ENCODE measurements around the gene IL11RA.

IL11RA gene

DNA sequence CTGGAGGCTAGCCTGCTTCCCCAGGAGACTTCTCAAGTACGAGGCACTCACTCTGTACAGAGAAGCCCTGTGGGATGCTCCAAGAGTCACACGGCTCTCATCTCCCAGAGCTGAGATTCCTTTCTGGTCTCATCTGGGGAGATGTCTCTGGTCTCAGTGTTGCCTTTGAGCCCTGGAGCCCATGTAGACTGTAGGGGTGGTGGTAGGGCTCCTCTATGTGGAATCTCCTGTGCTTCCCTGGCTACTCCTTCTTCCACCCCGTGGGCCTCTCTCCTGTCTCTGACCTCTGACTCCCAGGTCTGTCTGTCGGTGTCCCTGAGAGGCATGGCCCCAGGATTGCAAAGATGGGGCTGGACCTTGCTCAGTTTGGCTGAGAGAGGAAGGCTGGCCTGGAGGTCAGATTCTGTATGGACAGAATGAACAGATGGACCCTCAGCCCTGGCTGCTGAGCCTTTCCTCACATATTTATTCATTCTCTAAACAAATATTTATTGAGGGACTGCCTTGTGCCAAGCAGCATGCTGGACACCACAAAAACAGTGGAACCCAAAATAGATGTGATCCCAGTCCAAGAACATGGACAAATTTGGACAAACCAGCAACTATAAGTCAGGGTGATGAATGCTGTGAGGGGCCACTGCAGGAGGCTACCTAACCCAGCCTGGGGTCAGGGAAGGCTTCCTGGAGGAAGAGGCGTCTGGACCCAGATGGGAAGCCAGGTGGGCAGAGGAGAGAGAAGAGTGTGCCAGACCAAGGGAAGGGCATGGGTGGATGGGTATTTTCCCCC, 36.5 kb downstream of the IL11RA start:
- DNase-seq, result no peak

DNA sequence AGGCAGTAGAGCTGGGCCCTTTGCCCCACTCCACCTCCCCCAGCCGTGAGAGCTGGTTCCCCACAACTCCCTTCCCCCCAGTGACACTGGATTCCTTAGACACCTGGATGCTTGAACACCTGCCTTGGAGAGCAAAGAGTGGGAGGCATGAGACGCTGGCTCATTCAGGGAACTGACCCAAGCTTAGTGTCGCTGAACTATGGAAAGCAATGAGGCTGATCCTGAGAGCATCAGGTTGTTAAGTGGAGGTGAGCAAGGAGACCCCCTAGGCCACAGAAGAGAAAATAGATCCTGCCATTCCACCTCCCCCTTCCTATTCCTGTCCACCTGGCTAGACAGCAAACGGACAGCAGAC, 37.1 kb downstream of the IL11RA start:
- no peak for DNase-seq

DNA sequence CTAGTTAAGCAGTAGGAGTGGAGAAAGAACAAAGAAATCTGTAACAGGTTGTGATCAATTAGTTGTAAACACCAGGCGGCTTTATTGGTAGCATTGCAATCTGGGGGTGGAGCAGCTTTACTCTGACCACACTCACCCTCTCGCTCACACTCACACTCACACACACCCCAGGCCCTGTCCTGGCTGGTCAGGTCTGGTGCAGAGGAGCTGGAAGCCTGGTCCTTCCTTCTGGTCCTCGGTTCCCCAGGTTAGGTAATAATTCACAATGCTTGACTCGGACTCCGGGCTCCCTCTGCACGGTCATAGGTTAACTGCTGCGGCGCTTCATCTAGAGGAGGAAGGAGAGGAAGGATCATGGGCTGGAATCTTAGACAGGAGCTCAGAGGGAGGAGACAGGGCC, 37.5 kb downstream of the IL11RA start:
- DNase-seq, result no peak

DNA sequence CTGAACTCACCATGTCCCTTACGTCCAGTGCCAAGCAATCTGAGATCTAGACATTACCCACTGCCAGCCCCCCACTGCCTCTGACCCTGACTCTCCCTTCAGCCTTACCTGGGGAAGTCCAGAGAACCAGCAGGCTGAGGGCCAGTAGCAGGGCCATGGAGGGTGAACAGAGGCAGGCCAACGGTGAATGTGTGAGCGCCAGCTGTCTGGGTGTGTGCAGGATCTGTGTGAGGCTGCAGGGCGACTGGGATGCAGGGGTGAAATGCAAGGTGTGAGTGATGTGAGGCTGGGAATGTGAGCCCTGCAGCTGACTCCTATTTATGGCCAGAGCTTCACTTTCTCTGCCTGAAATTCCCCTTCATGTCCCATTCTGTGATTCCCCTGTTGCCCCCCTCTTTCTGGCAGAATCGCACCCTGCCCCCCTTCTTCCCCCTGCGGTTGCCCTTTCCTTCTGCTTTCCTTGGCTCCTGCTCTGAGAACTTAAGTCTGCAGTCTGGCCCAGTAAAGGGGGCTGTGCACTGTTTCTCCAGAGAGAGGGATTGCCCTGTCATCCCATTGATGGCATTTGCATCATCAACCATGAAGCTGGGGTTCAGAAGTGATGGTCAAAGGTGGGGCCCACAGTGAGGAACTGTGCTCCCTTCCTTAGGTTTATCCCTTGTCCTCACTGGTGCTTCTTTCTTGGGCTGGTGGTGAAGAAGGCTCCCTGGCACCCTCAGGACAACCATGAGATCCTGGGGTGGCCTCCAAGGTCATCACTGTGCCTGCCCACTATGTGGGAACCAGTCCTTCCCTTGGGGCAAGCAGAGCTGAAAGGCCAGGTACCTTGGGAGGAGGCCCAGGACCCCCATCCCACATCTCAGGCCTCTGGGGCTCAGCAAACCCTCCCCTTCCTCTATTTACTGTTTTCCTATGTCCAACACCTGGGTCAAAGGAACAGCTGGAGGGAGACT, 39.3 kb downstream of the IL11RA start, which contains the start of gene CCL19:
Gene CCL19, minus strand, starts transcription at position 294 of the 953 bp plus-strand sequence. Its CDS starts 137 bp downstream, at position 157.
- no peak for DNase-seq

DNA sequence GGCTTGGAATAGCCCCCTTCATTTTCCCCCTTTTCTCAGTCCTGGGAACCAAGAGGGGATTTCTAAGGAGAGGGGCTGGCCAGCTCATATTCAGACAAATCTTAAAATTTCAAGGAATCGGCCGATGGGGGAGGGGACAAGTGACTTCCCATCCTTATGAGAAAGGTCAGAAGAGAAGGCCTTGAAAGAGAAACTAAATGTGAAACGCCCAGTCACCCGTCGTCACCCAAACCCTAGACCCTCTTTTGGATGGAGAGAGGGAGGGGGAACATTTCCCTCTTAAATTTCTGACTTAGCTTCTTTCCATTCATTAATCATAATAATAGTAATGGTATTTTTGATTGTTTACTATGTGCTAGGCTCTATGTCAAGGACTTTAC, 39.9 kb downstream of the IL11RA start:
- no peak for DNase-seq

DNA sequence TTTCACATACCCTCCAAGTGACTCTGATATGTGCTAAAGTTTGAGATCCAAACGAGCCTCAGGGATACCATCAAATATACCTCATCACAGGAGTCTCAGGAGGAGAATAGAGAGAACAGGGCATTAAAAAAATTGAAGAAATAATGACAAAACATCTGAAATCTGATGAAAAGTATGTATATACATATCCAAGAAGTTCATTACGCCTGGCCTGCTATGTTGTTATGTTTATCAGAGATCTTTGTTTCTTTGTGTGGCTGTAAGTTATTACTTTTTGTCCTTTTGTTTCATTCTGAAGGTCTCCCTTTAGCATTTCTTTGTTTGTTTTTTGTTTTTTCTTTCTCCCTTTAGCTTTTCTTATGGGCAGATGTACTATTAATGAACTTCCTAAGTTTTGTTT, 41.6 kb downstream of the IL11RA start:
- no peak for DNase-seq

DNA sequence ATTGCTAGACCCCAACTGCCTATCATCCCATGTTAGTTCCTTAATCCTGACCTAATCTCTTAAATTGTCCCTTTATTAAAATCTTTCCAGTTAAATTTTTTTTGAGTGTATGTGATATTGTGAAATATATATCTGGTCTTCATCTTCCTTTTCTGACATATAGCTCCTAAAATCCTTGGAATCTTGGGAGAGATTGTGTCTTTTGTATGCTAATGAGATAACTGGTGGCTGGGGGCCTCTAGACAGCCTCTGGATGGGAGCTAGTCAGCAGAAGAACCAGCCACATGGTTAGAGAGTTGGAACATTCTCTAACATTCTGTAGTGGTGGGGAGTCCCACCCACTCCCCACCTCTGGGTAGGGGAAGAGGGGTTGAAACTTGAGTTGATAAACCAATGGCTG, 42.8 kb downstream of the IL11RA start:
- no peak for DNase-seq

- peak; percentile 48 for DNase-seq
Measured at GRCh38 chr9:34701023-34701768, 49.2 kb downstream of the IL11RA start.

DNA sequence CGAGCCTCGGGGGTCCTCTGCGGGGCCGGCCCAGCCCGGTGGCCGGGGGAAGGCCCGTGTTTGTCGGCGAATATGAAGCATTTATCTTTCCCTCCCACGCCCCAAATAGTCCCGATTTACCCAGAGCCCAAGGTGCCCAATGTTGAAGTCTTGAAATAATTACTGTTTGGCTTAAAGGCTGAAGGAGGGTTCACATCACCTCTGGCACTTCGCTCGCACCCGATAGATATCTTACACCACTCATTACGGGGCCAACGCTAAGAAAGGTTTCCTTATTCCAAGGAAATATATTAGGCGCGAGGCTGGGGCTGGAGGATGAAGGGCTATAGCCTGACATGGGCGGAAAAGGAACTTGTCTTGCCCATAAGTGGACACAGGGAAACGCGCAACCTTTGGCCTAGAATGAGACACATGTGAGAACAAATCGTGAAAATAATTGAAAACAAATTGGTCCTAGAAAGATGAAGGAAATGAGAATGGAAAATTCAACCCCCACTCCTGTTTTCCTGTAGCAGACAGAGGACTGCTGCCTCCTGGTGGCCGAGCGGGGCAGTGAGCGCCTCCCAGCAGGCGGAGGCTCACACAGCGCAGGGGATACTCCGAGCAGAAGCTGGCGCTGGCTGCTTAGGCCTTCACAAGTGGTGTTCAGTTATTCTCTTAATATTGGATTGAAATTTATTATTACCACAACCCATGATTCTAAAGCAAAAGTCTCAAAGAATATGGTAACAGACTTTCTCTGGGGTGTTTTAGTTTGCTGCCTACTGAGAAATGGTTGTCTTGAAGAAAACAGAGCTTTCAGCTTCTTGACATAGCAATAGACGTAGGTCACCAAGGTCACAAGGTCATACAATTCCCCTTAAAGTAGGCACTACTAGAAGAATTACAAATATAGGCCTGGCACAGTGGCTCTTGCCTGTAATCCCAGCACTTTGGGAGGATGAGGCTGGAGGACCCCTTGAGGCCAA, 50.1 kb downstream of the IL11RA start:
- peak; percentile 50 for DNase-seq

DNA sequence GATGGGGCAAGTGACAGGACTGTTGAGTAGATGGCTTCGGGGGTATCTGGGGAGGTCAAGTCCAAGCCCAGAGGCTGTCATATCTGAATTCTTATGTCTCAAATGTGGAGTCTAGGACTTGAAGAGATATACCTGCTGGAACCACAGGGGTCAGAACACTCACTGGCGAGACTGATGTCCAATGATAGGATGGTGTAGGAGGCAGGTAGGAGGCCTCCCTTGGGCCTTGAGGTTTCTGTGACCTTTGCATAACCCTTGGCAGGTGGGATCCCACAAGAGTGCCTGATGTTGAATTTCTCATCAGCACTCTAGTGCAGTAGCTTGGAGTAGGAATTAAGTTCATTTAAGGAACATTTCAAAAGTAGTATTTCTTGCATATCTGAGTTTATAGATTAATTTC, 55.1 kb downstream of the IL11RA start:
- DNase-seq, result no peak

DNA sequence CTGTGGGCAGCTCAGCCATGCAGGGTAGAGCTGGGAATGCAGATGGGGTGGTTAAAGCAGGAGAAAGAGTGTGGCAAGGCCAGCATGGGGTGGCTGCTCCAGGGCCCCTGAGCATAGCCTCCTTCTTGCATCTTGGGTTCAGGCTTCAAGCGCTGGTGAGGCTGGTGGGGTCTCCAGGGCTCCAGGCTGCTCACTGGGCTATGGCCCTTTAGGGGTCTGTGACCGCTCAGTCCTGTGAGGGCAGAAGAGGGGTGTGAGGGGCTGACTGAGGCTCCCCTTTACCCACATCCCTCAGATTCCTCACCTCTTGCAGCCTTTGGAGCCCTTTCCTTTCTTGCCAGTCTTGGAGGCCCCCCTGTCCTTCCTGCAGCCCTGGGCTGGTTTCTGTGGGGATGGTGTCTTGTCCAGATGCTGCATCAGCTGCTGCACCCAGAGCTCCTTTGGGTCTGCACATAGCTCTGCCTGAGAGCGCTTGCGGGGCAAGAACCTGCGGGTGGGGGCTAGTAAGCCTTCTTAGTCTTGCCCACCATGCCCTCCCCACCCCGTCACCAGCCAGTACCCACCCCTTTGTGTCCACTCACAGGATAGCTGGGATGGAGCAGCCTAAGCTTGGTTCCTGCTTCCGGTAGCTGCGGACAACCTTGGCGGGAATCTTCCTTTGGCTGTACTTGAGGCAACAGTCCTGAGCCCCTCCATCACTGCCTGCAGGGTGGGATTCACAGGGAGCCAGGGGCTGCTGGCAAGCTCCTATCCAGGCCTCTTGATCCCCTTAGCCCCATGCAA, 57.4 kb downstream of the IL11RA start:
- no peak for DNase-seq

DNA sequence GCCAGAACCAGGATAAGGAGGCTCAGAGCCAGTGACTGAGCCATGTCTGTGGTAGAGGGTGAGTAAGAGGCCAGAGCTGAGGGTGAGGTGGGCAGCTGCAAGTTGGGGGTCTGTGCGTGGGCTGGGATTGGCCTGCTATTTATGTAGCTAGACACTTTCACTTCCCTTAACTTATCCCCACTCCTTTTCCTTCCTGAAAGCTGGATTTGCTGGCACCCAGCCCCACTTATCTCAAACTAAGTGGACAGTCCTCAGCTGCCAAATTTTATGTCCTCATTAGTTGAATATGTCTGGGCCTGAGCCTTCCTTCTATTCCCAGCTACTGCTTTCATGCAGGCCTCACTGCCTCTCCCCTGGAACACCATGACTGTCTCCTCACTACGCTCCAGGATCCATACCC, 58.0 kb downstream of the IL11RA start, which contains the start of gene CCL21:
Gene CCL21, minus strand, starts transcription at position 114 of the 400 bp plus-strand sequence. Its CDS starts 70 bp downstream, at position 44.
- DNase-seq, result no peak
